Neural progenitor cell (in vitro differentiated cells): ENCODE results near the gene NAT8L. TPM values are rescaled to one million over a fixed set of nuclear protein-coding genes. Genes with fewer than 3 reads are reported as not detected.

ENCODE experiments used
- DNase-seq: peaks from one replicate; pipeline ENCODE4 v3.0.0-alpha.2; 2016; ENCODE audit warnings: low spot score
- H2AFZ ChIP-seq: fragments of 200-600 bp; sonication (generic); replicated peaks from 2 replicates; pipeline ENCODE4 v1.6.1; 2016; ENCODE audit warnings: antibody characterized with exemption
- H3F3A ChIP-seq: fragments of 200-600 bp; sonication (generic); 2 replicates; pipeline ENCODE4 v1.6.1; 2016; ENCODE audit warnings: antibody characterized with exemption, low read depth
- H3K27ac ChIP-seq: fragments of 200-600 bp; sonication (generic); 2 replicates; pipeline ENCODE4 v1.5.1; 2016; ENCODE audit warnings: mild to moderate bottlenecking
- H3K27me3 ChIP-seq: fragments of 200-600 bp; sonication (generic); 2 replicates; pipeline ENCODE4 v1.6.1; 2016; ENCODE audit warnings: mild to moderate bottlenecking, moderate library complexity
- H3K36me3 ChIP-seq: fragments of 200-600 bp; sonication (generic); 2 replicates; pipeline ENCODE4 v1.5.1; 2016
- H3K4me1 ChIP-seq: fragments of 200-600 bp; sonication (generic); 2 replicates; pipeline ENCODE4 v1.6.1; 2016; ENCODE audit warnings: mixed run types
- H3K4me2 ChIP-seq: fragments of 200-600 bp; sonication (generic); 2 replicates; pipeline ENCODE4 v1.6.1; 2016
- H3K4me3 ChIP-seq: fragments of 200-600 bp; sonication (generic); 2 replicates; pipeline ENCODE4 v1.5.1; 2016
- H3K79me2 ChIP-seq: fragments of 200-600 bp; sonication (generic); 2 replicates; pipeline ENCODE4 v1.6.1; 2016; ENCODE audit warnings: low read depth
- H3K9ac ChIP-seq: fragments of 200-600 bp; sonication (generic); 2 replicates; pipeline ENCODE4 v1.6.1; 2016
- H3K9me3 ChIP-seq: fragments of 200-600 bp; sonication (generic); 2 replicates; pipeline ENCODE4 v1.5.1; 2016; ENCODE audit warnings: low read depth
- H4K20me1 ChIP-seq: fragments of 200-600 bp; sonication (generic); 2 replicates; pipeline ENCODE4 v1.6.1; 2016; ENCODE audit warnings: low read depth
- H3K27ac Mint-ChIP-seq: 3 replicates; pipeline ENCODE4 v1.8.0; 2021; ENCODE audit warnings: mixed read lengths
- H3K27me3 Mint-ChIP-seq: 2 replicates; pipeline ENCODE4 v1.8.0; 2022; ENCODE audit warnings: low read depth, mild to moderate bottlenecking, inconsistent platforms, moderate library complexity, mixed read lengths; ENCODE audit not compliant: insufficient read depth
- H3K36me3 Mint-ChIP-seq: 3 replicates; pipeline ENCODE4 v1.8.0; 2021; ENCODE audit warnings: mixed read lengths
- H3K4me1 Mint-ChIP-seq: 3 replicates; pipeline ENCODE4 v1.8.0; 2021; ENCODE audit warnings: mixed read lengths
- H3K4me3 Mint-ChIP-seq: 3 replicates; pipeline ENCODE4 v1.8.0; 2021; ENCODE audit warnings: mild to moderate bottlenecking, moderate library complexity, mixed read lengths
- H3K9me3 Mint-ChIP-seq: 3 replicates; pipeline ENCODE4 v1.8.0; 2020; ENCODE audit warnings: mixed read lengths
- CTCF ChIP-seq: fragments of 200-600 bp; sonication (generic); IDR thresholded peaks from 2 replicates; pipeline ENCODE4 v1.5.1; 2017; ENCODE audit warnings: antibody characterized with exemption, mild to moderate bottlenecking
- EZH2 ChIP-seq: fragments of 200-600 bp; sonication (generic); IDR thresholded peaks from 2 replicates; pipeline ENCODE4 v1.6.1; 2017; ENCODE audit warnings: antibody characterized with exemption, mild to moderate bottlenecking, moderate library complexity
- EZH2phosphoT487 ChIP-seq: fragments of 200-600 bp; sonication (generic); IDR thresholded peaks from 2 replicates; pipeline ENCODE4 v1.6.1; 2017; ENCODE audit warnings: antibody characterized with exemption
- total RNA-seq: library from RNA; depleted of rRNA; stranded (reverse); fragments of >200 nt; gene quantifications from 2 replicates; pipeline ENCODE4 v1.2.3, GENCODE V29; 2015; ENCODE audit warnings: low replicate concordance

NAT8L gene
- total RNA-seq, 1 donor from 2014 or later = 0.62 TPM

DNA sequence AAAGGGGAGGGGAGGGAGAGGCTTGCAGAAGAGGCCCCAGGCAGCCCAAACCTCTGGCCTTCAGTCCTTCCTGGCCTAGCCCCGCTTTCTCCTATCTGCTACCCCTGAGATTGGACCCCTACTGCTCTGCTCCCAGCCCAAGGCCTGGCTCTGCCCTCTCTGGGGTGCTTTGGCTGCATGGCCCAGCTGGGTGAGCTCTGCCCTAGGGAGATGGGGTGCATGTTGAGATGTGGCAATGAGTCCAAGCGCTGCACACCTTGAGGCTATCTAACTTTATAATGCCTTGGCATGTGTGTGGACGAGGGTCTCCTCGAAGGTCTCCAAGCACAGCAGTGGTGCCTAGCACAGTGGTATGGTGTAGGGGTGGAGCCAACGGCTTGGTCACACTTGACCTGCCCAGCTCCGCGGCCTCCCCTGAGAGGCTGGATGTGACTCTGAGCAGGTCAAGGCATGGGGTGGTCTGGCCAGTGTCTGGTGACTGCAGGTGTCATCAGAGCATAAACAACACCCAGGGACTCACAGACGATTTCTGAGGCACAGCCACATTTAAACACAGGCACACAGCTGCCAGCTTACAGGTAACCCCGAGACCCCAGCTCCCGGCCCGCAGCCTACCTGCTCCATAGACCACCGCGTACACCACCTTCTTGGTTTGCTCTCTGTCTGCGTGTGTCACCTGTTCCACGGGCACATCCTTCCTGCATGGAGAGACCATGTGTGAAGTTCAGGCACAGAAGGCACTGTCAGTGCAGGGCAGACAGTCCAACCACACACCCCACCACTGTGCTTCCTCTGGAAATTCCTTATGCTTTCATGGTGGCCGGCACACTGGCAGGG is 36.3 kb downstream of the NAT8L start:
- peaks cover 17% of the 10 kb centered on the region for H3K9me3 Mint-ChIP-seq
- H3K4me3 ChIP-seq = no peak overlapping the region
- DNase-seq = no peak
- H3K79me2 ChIP-seq = no peaks in the 10 kb centered on the region
- H3K9ac ChIP-seq = no peak overlapping the region
- peaks cover 4% of the 10 kb centered on the region for H3K4me1 ChIP-seq
- no peak overlapping the region for H2AFZ ChIP-seq
- no peaks in the 10 kb centered on the region for H3K36me3 ChIP-seq
- peaks cover 6% of the 10 kb centered on the region for H3K36me3 Mint-ChIP-seq
- H4K20me1 ChIP-seq = no peaks in the 10 kb centered on the region
- peaks cover 2% of the 10 kb centered on the region for H3K27me3 Mint-ChIP-seq
- no peak overlapping the region for H3K27ac ChIP-seq
- H3K27me3 ChIP-seq = no peaks in the 10 kb centered on the region
- no peak overlapping the region for H3K4me2 ChIP-seq
- no peak overlapping the region for H3K4me3 Mint-ChIP-seq
- H3F3A ChIP-seq = no peaks in the 10 kb centered on the region
- peaks cover 11% of the 10 kb centered on the region for H3K4me1 Mint-ChIP-seq
- no peak overlapping the region for H3K27ac Mint-ChIP-seq
- no peaks in the 10 kb centered on the region for H3K9me3 ChIP-seq
- TF ChIP-seq EZH2 = no peak
- TF ChIP-seq EZH2phosphoT487 = no peak
- no peak for TF ChIP-seq CTCF

- Mint-ChIP-seq H3K36me3 (peaks cover 6% of the 10 kb centered on the region), H3K9me3 (peaks cover 20% of the 10 kb centered on the region), H3K4me3 (no peak overlapping the region), H3K27ac (no peak overlapping the region), H3K4me1 (peaks cover 11% of the 10 kb centered on the region), H3K27me3 (peaks cover 2% of the 10 kb centered on the region)
- Histone ChIP-seq H3K9ac (no peak overlapping the region), H4K20me1 (no peaks in the 10 kb centered on the region), H3K36me3 (no peaks in the 10 kb centered on the region), H3K9me3 (no peaks in the 10 kb centered on the region), H3K4me1 (peaks cover 4% of the 10 kb centered on the region), H3K4me3 (no peak overlapping the region), H3K79me2 (no peaks in the 10 kb centered on the region), H3F3A (no peaks in the 10 kb centered on the region), H2AFZ (no peak overlapping the region), H3K27me3 (no peaks in the 10 kb centered on the region), H3K27ac (no peak overlapping the region), H3K4me2 (no peak overlapping the region)
- no peak for DNase-seq
- TF ChIP-seq EZH2phosphoT487 (no peak), EZH2 (no peak), CTCF (no peak)
These were observed 37.0 kb downstream of the NAT8L start for GRCh38 chr4:2096073-2096609.

DNA sequence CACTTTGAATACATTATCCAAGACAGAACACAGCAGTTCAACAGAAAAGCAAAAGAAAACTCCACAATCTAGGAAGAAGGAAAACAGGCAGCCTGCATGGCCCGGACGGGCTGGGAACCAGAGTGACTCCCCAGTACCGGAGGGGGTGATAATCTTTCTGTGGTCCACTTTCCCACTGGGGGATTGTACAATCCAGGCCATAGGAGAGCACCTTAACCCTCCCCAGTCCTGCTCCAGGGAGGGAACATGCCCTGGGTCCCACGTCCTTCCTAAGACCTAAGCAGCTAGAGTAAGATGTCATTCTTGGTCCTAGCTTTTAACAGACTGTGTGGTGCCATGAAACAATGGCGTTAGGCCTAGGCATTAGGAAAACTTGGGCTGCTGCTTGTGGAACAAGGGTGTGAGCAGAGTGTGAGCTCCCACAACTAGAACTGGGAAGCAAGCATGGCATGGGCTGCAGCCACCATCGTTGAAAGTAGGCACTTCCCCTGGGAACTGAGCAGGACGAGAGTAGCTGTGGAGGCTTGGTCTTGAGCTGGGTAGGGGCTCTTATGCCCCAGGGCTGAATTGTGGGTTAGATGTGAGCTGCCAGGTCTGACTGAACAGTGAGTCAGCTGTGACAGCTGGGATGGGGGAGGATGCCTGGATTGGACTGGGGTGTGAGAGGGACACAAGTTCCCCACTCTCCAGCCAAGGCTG is 42.4 kb downstream of the NAT8L start:
- peaks cover 3% of the 10 kb centered on the region for H3K27me3 Mint-ChIP-seq
- no peak overlapping the region for H2AFZ ChIP-seq
- no peaks in the 10 kb centered on the region for H3K4me1 Mint-ChIP-seq
- H3K36me3 Mint-ChIP-seq = peaks cover 11% of the 10 kb centered on the region
- peaks cover 12% of the 10 kb centered on the region for H3K27me3 ChIP-seq
- no peak for DNase-seq
- H4K20me1 ChIP-seq = no peaks in the 10 kb centered on the region
- H3F3A ChIP-seq = no peaks in the 10 kb centered on the region
- no peak overlapping the region for H3K27ac ChIP-seq
- H3K9ac ChIP-seq = no peak overlapping the region
- H3K4me3 Mint-ChIP-seq = no peak overlapping the region
- no peak overlapping the region for H3K4me2 ChIP-seq
- peaks cover 28% of the 10 kb centered on the region for H3K9me3 Mint-ChIP-seq
- H3K4me3 ChIP-seq = no peak overlapping the region
- H3K36me3 ChIP-seq = no peaks in the 10 kb centered on the region
- H3K9me3 ChIP-seq = no peaks in the 10 kb centered on the region
- TF ChIP-seq EZH2phosphoT487 (no peak), CTCF (no peak), EZH2 (no peak)
- no peaks in the 10 kb centered on the region for H3K79me2 ChIP-seq
- no peak overlapping the region for H3K27ac Mint-ChIP-seq
- H3K4me1 ChIP-seq = no peaks in the 10 kb centered on the region
